GM12875 (cell line): ENCODE data around the gene TMEM60.
A peak's percentile ranks its signal among the peaks of the same experiment; 100 is the strongest.

Experiments used
- H3K4me3 ChIP-seq: one replicate; pipeline ENCODE4 v1.5.1; 2011; ENCODE audit warnings: low read depth, low read length, control low read depth
- CTCF ChIP-seq: IDR thresholded peaks from 2 replicates; pipeline ENCODE4 v1.5.1; 2011; ENCODE audit warnings: low read depth, mild to moderate bottlenecking, control low read depth, inconsistent platforms, low read length, moderate library complexity, borderline replicate concordance; ENCODE audit not compliant: insufficient read depth

Gene TMEM60

GRCh38 chr7:77765906-77766800 lies 32.1 kb downstream of the TMEM60 start:
- H3K4me3 ChIP-seq: no peak overlapping the region
- no peak for TF ChIP-seq CTCF

- no peak overlapping the region for H3K4me3 ChIP-seq
- no peak for TF ChIP-seq CTCF
Measured at GRCh38 chr7:77765481-77765880, 32.8 kb downstream of the TMEM60 start.

DNA sequence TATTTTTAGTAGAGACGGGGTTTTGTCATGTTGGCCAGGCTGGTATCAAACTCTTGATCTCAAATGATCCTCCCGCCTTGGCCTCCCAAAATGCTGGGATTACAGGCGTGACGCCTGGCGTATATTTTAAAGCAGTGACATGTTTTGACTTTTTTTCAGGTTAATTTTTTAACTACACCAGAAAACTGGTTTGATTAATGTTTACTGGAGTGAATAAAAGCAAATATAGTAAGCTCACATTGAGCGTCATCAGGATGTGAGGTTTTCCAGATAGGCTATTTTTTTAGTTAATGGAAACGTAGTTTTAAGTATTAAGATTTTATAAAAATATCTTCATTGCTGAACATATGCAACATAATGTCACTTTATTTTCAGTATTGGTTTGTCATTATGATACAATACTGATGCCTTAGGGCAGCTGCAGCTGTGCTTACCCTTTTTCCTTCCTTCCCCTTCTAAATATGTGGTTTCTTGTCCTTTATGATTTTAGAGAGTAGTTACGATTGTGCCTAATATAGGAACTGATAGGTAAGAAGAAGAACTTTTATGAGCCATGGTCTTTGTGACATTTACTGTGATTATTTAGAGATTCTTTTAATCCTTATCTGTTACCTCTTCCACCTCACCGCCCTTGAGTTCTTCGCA lies 37.3 kb downstream of the TMEM60 start:
- TF ChIP-seq CTCF: no peak
- H3K4me3 ChIP-seq: no peak overlapping the region

- H3K4me3 ChIP-seq: no peak overlapping the region
- peak; percentile 52; the same call in 1 of the 2 replicates for TF ChIP-seq CTCF
Measured at GRCh38 chr7:77759294-77759889, 38.8 kb downstream of the TMEM60 start.

DNA sequence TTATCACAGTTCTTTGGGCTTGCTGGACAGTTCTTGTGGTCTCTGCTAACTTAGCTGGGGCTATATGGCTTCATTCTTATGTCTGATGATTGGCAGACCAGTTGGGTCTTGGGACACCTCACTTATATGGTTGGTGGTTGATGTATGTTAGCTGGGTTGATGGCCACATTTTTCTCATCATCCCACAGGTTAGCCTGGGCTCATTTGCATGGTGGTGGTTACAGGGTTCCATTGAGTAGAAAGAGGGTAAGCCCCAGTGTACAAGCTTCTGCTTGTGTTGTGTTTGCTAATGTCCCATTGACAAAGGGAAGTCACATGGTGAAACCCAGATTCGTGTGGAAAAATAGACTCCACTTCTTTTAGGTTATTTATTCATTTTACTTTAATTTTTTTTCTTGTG lies 40.6 kb downstream of the TMEM60 start:
- no peak overlapping the region for H3K4me3 ChIP-seq
- no peak for TF ChIP-seq CTCF

GRCh38 chr7:77753173-77753572 lies 45.1 kb downstream of the TMEM60 start:
- H3K4me3 ChIP-seq: no peak overlapping the region
- TF ChIP-seq CTCF: no peak
